ENCODE measurements around the gene ST3GAL6.

The ST3GAL6 gene

GRCh38 chr3:98763076-98763475 is at the start of gene ST3GAL6:
Gene ST3GAL6, plus strand, starts transcription at chr3:98763340. Its CDS starts 5,101 bp downstream, at chr3:98768441.
- peak; percentile 21 for DNase-seq (ENCODE audit: low read depth)

- no peak for DNase-seq (ENCODE audit: low read depth)
These were observed 49.2 kb upstream of the ST3GAL6 start for GRCh38 chr3:98713984-98714383.

- DNase-seq (ENCODE audit: low read depth): no peak
These were observed 45.6 kb upstream of the ST3GAL6 start for GRCh38 chr3:98717584-98717983.

- no peak for DNase-seq (ENCODE audit: low read depth)
These were observed 44.4 kb upstream of the ST3GAL6 start for GRCh38 chr3:98718730-98719129.

GRCh38 chr3:98721776-98722175 is 41.4 kb upstream of the ST3GAL6 start:
- no peak for DNase-seq (ENCODE audit: low read depth)

- DNase-seq (ENCODE audit: low read depth): no peak
These were observed 40.8 kb upstream of the ST3GAL6 start for GRCh38 chr3:98722389-98722788.

- DNase-seq (ENCODE audit: low read depth): no peak
These were observed 37.8 kb upstream of the ST3GAL6 start for GRCh38 chr3:98725352-98725751.

GRCh38 chr3:98726084-98726483 is 37.1 kb upstream of the ST3GAL6 start:
- DNase-seq (ENCODE audit: low read depth): peak; percentile 19

GRCh38 chr3:98727638-98728037 is 35.5 kb upstream of the ST3GAL6 start:
- DNase-seq (ENCODE audit: low read depth): no peak

GRCh38 chr3:98728672-98729071 is 34.5 kb upstream of the ST3GAL6 start:
- no peak for DNase-seq (ENCODE audit: low read depth)

GRCh38 chr3:98730338-98730737 is 32.8 kb upstream of the ST3GAL6 start:
- no peak for DNase-seq (ENCODE audit: low read depth)

- DNase-seq (ENCODE audit: low read depth): no peak
These were observed 32.1 kb upstream of the ST3GAL6 start for GRCh38 chr3:98730886-98731537.

GRCh38 chr3:98731720-98732285 is 31.3 kb upstream of the ST3GAL6 start:
- DNase-seq (ENCODE audit: low read depth): no peak

- no peak for DNase-seq (ENCODE audit: low read depth)
These were observed 30.7 kb upstream of the ST3GAL6 start for GRCh38 chr3:98732286-98733052.

- DNase-seq (ENCODE audit: low read depth): no peak
These were observed 29.9 kb upstream of the ST3GAL6 start for GRCh38 chr3:98733053-98733811.

- DNase-seq (ENCODE audit: low read depth): no peak
These were observed 29.3 kb upstream of the ST3GAL6 start for GRCh38 chr3:98733812-98734281.

GRCh38 chr3:98734306-98734705 is 28.8 kb upstream of the ST3GAL6 start:
- no peak for DNase-seq (ENCODE audit: low read depth)

GRCh38 chr3:98734735-98735134 is 28.4 kb upstream of the ST3GAL6 start:
- no peak for DNase-seq (ENCODE audit: low read depth)

- DNase-seq (ENCODE audit: low read depth): no peak
These were observed 27.8 kb upstream of the ST3GAL6 start for GRCh38 chr3:98735296-98735695.

GRCh38 chr3:98735761-98736269 is 27.3 kb upstream of the ST3GAL6 start:
- no peak for DNase-seq (ENCODE audit: low read depth)

- no peak for DNase-seq (ENCODE audit: low read depth)
These were observed 25.8 kb upstream of the ST3GAL6 start for GRCh38 chr3:98737301-98737700.

GRCh38 chr3:98739266-98739665 is 23.9 kb upstream of the ST3GAL6 start:
- DNase-seq (ENCODE audit: low read depth): no peak

All from GM04504 (cell line).